Calu3 (cell line): ENCODE results near the gene POLR1D. TPM values are rescaled to one million over a fixed set of nuclear protein-coding genes. Genes with fewer than 3 reads are reported as not detected.

ENCODE experiments used
- BruUV-seq: library from RNA; stranded (reverse); fragments of 400-500 nt; replicated peaks from 2 replicates; lab custom pipeline; 2021; lab: Mats Ljungman, UMichigan
- CTCF ChIA-PET: fragments of 300-600 bp; sonication (Branson Sonifier 250); formaldehyde crosslinking; loops from one replicate; lab custom pipeline; 2022; ENCODE audit warnings: antibody characterized with exemption; lab: Charles Lee
- DNase-seq: peaks from one replicate; pipeline ENCODE4 v3.0.0; 2022
- H3K27ac Mint-ChIP-seq: one replicate; pipeline ENCODE4 v1.8.0; 2022; ENCODE audit warnings: mixed read lengths; ENCODE audit not compliant: unreplicated experiment
- H3K27me3 Mint-ChIP-seq: one replicate; pipeline ENCODE4 v1.8.0; 2022; ENCODE audit warnings: mixed read lengths; ENCODE audit not compliant: unreplicated experiment
- H3K36me3 Mint-ChIP-seq: one replicate; pipeline ENCODE4 v1.8.0; 2022; ENCODE audit warnings: mild to moderate bottlenecking, moderate library complexity, mixed read lengths; ENCODE audit not compliant: insufficient read depth, unreplicated experiment
- H3K4me1 Mint-ChIP-seq: one replicate; pipeline ENCODE4 v1.8.0; 2022; ENCODE audit warnings: mild to moderate bottlenecking, low read depth, mixed read lengths; ENCODE audit not compliant: unreplicated experiment
- H3K4me3 Mint-ChIP-seq: one replicate; pipeline ENCODE4 v1.8.0; 2022; ENCODE audit warnings: mild to moderate bottlenecking, low read depth, moderate library complexity, mixed read lengths; ENCODE audit not compliant: unreplicated experiment
- H3K9me3 Mint-ChIP-seq: one replicate; pipeline ENCODE4 v1.8.0; 2022; ENCODE audit warnings: low read depth, mixed read lengths; ENCODE audit not compliant: unreplicated experiment
- CTCF ChIP-seq: fragments of 200-600 bp; IDR thresholded peaks from one replicate; pipeline ENCODE4 v1.8.0; 2022; ENCODE audit warnings: antibody characterized with exemption; ENCODE audit not compliant: unreplicated experiment
- intact Hi-C: fragments of 100-400 bp; cut with micrococcal nuclease; formaldehyde crosslinking; loops from one replicate; pipeline ENCODE4 v1.10.0; 2022; ENCODE audit not compliant: unreplicated experiment
- total RNA-seq: library from RNA; stranded (reverse); gene quantifications from 2 replicates; pipeline ENCODE4 v1.2.3, GENCODE V29; 2022

POLR1D gene
- total RNA-seq, 1 experiment from 2014 or later: 97.7 TPM

- no TSS peak for BruUV-seq
- intact Hi-C loops: no loop called here
- CTCF ChIA-PET: no interaction called here
- Mint-ChIP-seq H3K9me3 (no peaks in the 10 kb centered on the region), H3K27me3 (no peaks in the 10 kb centered on the region), H3K4me1 (no peaks in the 10 kb centered on the region), H3K4me3 (no peak overlapping the region), H3K36me3 (no peaks in the 10 kb centered on the region), H3K27ac (no peak overlapping the region)
- no peak for DNase-seq
- TF ChIP-seq CTCF: no peak
Measured at GRCh38 chr13:27634791-27635190, 13.1 kb downstream of the POLR1D start.

DNA sequence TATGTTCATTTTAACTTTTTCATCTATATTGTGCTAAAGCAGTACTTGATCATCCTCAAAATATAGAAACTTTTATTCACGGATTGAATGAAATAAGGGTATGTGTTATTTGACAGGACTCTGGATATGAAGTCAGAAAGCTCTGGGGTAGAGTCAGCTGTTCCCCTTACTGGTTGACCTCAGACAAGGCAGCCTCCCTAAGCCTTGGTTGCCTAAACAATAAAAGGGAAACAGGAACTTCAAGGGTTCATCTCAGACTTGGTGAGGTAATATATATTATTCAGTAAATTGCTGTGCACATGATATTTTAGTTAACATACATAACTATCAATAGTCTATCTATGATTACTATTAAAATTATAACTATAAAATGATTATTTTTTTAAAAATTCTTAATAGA, 13.6 kb downstream of the POLR1D start:
- TF ChIP-seq CTCF: no peak
- H3K4me3 Mint-ChIP-seq: no peak overlapping the region
- no TSS peak for BruUV-seq

GRCh38 chr13:27636589-27637288, 15.0 kb downstream of the POLR1D start:
- no peak for TF ChIP-seq CTCF
- H3K27ac Mint-ChIP-seq: no peak overlapping the region
- no TSS peak for BruUV-seq
- CTCF ChIA-PET: no interaction called here
- H3K9me3 Mint-ChIP-seq: no peaks in the 10 kb centered on the region
- intact Hi-C loops: no loop called here
- no peaks in the 10 kb centered on the region for H3K4me1 Mint-ChIP-seq
- no peaks in the 10 kb centered on the region for H3K27me3 Mint-ChIP-seq
- no peak for DNase-seq
- no peak overlapping the region for H3K4me3 Mint-ChIP-seq
- H3K36me3 Mint-ChIP-seq: no peaks in the 10 kb centered on the region

More for the DNA sequence above, 13.6 kb downstream of the POLR1D start:
- Mint-ChIP-seq H3K4me1 (no peaks in the 10 kb centered on the region), H3K36me3 (no peaks in the 10 kb centered on the region), H3K27me3 (no peaks in the 10 kb centered on the region), H3K9me3 (no peaks in the 10 kb centered on the region), H3K27ac (no peak overlapping the region)
- CTCF ChIA-PET: no interaction called here
- DNase-seq: no peak
- intact Hi-C loops: no loop called here

GRCh38 chr13:27637289-27637626, 15.6 kb downstream of the POLR1D start:
- Mint-ChIP-seq H3K4me1 (peaks cover 4% of the 10 kb centered on the region), H3K36me3 (no peaks in the 10 kb centered on the region), H3K4me3 (no peak overlapping the region), H3K27ac (no peak overlapping the region), H3K9me3 (no peaks in the 10 kb centered on the region), H3K27me3 (no peaks in the 10 kb centered on the region)
- no peak for DNase-seq
- intact Hi-C loops: no loop called here
- TF ChIP-seq CTCF: no peak
- CTCF ChIA-PET: no interaction called here
- no TSS peak for BruUV-seq
